ENCODE data around the gene GRIN2C.

DNA sequence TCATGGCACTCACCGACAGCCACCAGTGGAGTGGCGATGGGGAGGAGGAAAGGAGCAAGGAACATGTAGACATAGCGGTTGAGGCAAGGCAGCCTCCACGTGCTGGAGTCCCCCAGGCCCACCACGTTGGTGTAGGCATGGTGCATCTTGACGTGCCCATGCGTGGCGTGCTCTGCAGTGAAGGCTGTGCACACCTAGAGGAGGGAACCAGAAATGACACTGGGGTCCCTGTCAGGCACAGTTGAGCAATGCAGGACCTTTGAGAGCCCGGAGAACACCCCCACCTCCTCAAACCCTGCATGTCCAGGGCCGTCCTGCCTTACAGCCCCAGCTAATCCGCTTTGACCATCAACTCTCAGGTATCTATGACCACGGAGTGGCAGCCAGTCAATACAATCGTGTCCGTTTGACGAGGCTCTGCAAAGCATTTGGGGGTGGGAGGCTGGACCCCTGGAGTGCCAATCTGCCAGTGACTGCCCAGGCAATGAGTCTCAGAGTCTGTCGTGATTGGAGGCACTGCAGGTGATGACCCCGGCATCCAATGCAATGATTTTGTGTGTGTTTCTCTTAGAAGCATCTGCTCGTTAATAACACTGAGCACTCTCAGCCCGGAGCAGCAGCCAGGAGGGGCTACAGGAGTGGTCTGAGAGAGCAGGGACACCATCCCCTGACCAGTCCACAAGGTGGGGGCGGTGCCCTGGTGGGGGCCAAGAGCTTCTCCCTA, 23.0 kb upstream of the GRIN2C start:
- no peak for TF ChIP-seq EP300 (IDR thresholded peaks at IDR 0.05)
- TF ChIP-seq, protein P1, sequence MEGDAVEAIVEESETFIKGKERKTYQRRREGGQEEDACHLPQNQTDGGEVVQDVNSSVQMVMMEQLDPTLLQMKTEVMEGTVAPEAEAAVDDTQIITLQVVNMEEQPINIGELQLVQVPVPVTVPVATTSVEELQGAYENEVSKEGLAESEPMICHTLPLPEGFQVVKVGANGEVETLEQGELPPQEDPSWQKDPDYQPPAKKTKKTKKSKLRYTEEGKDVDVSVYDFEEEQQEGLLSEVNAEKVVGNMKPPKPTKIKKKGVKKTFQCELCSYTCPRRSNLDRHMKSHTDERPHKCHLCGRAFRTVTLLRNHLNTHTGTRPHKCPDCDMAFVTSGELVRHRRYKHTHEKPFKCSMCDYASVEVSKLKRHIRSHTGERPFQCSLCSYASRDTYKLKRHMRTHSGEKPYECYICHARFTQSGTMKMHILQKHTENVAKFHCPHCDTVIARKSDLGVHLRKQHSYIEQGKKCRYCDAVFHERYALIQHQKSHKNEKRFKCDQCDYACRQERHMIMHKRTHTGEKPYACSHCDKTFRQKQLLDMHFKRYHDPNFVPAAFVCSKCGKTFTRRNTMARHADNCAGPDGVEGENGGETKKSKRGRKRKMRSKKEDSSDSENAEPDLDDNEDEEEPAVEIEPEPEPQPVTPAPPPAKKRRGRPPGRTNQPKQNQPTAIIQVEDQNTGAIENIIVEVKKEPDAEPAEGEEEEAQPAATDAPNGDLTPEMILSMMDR (IDR thresholded peaks at IDR 0.05) = no peak
